SK-N-SH (cell line): Measurements from ENCODE around the gene PDIA5.

ENCODE experiments used
- NFIC ChIP-seq: IDR thresholded peaks from 2 replicates; pipeline ENCODE4 v1.4.0; 2012; ENCODE audit warnings: borderline replicate concordance
- NRF1 ChIP-seq: IDR thresholded peaks from 2 replicates; pipeline ENCODE4 v1.6.1; 2012; ENCODE audit warnings: low read depth, mild to moderate bottlenecking, low read length
- TF ChIP-seq, protein P1 (sequence below): IDR thresholded peaks from 2 replicates; pipeline ENCODE4; 2012

DNA sequence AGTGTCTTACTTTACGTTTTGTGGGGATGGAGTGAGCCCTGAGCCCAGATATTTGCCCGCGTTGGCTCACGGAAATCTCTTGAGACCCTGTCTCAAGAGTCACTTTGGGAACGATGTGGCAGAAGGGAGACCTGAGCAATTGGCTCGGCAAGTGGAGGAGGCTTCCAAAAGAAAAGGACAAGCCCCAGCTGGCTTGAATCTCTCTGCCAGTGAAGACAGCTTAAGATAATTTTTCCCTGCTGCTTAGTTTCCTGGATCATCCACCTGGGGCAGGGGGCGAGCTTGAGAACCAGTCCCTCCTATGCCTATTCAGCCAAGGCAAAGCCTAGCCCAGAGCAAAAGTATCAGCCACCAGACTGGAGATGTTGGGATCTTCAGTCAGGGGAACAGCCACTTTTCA is 135.6 kb downstream of the PDIA5 start:
- TF ChIP-seq, protein P1, sequence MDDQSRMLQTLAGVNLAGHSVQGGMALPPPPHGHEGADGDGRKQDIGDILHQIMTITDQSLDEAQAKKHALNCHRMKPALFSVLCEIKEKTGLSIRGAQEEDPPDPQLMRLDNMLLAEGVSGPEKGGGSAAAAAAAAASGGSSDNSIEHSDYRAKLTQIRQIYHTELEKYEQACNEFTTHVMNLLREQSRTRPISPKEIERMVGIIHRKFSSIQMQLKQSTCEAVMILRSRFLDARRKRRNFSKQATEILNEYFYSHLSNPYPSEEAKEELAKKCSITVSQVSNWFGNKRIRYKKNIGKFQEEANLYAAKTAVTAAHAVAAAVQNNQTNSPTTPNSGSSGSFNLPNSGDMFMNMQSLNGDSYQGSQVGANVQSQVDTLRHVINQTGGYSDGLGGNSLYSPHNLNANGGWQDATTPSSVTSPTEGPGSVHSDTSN = no peak
- TF ChIP-seq NRF1 = no peak
- no peak for TF ChIP-seq NFIC
